GM18519 (cell line): Measurements from ENCODE around the gene RABEP1.

Source experiments
- ATAC-seq: cut with Tn5 transposase; IDR thresholded peaks from one replicate; pipeline ENCODE4 v1.9.1; 2021; ENCODE audit warnings: mild to moderate bottlenecking, moderate library complexity; ENCODE audit not compliant: unreplicated experiment, low FRiP score

The RABEP1 gene

DNA sequence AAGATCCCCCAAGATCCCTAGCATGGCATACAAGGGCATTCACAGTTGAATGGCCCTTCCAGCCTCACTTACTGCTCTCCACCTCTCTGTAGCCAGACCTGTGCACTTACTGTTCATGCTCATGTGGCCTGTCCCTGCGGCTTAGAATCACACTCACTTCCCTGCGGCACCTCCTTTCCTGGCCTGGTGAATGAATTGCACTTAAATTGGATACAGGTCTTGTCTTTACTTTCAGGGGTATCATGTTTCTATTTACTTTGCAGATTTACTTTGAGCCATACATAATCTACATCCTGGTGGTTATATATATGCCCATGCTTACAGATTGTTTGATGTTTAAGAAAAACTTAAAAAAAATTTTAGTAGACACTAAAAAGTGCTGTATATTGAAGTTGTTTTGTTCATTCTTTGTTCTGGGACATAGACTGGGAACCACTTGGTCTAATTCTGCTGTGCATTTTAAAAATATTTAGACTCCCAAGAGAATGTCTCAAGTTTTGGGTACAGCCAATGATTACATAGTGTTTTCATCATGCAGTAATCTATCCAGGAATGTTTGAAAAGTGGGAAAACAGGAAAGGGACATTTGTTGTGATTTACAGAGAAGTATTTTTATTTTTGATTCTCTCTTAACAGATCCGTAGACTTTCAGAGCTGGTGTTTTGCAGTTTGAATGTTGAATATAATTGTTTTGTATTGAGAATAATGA lies 73.5 kb downstream of the RABEP1 start:
- ATAC-seq, result no peak

DNA sequence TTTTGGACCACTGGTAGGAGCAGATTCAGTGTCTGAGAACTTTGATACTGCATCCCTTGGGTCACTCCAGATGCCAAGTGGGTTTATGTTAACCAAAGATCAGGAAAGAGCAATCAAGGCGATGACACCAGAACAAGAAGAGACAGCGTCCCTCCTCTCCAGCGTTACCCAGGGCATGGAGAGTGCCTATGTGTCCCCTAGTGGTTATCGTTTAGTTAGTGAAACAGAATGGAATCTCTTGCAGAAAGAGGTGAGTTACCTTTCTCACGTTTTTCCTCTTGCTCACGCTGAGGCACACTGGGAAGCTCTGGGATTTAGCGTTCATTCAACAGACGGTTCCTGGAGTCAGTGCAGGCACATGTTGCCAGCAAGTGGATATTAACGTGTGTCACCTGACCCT lies 79.3 kb downstream of the RABEP1 start:
- no peak for ATAC-seq

DNA sequence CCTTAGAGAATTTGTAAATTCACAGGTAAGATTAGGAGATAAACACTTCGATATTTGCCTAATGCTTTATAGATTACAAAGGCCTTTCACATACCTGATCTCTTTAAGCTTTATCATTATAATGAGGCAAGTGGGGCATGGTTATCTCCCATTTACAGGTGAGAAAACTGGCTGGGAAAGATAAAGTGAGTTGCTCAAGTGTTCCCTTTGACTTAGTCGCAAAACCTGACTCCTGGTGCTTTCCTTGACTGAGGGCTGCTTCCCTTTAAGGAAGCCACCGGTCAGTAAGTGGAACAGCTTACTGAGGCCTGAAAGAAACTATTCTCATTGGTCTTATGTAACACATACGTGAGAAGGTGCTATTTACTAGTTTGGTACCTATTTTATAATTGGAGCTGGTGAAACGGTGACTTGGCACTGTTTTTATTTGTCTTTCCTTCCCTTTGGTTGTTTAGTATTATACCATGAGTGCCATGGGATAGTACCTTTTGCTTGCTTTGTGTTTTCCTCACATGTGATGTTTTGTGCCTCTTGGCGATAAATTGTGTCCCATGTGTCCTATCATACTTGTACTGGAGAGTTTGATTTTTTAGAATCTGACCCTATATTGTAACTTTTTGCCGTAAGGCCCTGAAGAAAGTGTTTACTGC lies 80.2 kb downstream of the RABEP1 start:
- no peak for ATAC-seq

DNA sequence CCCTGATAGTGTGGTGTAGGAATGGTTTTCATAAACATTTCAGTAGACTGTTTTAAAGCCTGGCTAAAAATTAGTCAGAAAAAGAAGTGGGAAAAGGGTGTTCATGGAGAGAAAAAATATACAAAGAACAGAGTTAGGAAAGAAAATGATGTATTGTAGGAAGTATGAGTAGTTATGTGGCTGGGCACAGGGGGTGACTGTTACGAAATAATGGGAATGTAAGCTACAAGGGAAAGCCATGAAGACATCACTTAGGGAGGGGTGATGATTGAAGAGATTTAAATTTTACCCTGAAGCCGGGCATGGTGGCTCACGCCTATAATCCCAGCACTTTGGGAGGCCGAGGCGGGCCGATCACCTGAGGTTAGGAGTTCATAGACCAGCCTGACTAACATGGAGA lies 82.1 kb downstream of the RABEP1 start:
- ATAC-seq, result no peak

DNA sequence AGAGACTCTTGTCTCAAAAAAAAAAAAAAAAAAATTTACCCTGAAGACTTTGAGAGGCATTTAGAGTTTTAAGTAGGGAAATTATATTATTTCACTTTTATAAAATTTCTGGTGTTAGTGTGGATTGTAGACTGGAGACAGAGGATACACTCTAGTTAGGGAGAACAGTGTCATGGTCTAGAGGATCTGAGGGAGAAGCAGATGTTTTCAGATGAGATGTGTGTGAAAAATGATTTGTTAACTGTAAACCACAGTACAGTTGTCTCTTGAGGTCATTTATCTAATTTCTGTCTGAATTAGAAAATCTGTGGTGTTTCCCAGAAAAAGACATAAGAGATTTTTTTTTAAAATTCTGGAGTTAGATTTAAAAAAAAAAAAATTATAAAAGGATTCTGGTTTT lies 82.6 kb downstream of the RABEP1 start:
- no peak for ATAC-seq

DNA sequence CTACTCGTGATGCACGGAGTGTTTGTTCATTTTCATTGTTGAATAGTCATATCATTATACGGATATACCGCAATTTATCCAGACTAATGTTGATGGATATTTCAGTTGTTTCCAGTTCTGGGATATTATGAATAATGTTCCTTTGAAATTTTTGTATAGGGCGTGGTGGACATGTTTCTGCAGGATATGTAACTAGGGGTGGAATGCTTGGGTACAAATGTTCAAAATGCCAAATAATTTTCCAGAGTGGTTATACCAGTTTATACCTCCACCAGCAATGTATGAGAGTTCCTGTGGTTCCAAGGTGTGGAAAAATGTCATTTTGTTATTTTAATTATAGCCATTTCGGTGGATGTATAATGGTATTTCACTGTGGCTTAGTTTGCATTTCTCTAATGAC lies 83.7 kb downstream of the RABEP1 start:
- ATAC-seq, result no peak

DNA sequence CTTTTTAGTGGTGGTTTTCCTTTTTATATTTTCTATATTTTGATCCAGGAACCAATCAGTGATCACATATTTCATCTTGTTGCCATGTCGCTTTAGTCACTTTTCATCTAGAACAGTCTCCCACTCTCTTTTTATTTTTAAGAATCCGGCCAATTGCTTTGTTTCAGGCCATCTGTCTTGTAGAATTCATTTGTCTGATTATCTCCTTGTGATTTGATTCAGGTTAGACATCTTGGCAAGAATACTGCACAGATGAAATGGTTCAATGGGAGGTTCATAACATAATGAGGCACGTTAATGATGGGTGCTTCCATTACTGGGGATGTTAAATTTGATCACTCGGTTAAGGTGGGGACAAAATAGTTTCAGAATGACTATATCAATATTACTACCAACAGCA lies 88.3 kb downstream of the RABEP1 start:
- no peak for ATAC-seq

DNA sequence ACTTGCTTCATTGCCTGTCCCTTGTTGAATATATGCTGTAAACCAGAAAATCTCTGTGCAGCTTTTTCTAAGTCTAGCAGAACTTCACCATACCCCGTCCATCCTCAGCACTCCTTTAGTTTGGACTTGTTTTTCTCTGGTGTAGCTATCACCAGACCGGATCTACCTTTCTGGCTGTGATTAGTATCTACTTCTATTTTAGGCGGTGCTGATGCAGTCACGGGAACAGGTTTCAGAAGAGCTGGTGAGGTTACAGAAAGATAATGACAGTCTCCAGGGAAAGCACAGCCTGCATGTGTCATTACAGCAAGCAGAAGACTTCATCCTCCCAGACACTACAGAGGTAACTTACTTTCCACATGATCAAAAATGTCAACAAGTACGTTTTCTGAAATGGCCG lies 91.0 kb downstream of the RABEP1 start:
- ATAC-seq, result no peak

DNA sequence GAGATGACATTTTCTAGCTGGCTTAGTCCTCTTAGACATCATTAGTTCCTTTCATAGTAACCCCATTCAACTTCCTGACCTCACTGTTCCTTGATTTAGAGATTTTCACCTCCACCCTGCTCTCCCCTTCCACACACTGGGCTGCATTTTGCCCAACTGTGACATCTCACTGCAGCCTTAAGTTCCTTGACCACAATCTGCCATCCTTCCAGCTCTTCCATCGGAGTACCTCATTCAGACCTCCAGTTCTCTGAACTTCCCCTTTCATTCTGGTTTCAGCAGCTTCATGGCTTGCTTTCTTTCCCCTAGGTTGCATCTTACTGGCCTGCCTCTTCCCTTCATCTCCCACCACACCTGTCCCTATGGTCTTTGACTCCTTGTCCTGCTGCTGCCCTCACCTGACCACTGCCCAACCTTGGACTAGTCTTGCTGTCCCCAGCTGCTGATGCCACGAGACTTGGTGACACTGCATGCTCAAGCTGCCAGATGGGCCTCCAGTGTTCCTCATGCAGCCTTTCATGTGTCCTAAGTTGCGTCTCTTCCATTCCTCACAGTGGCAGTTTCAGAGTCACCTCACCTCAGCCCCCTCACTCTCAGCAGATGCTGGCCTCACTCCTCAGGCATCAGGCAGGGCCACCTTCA lies 96.6 kb downstream of the RABEP1 start:
- no peak for ATAC-seq

DNA sequence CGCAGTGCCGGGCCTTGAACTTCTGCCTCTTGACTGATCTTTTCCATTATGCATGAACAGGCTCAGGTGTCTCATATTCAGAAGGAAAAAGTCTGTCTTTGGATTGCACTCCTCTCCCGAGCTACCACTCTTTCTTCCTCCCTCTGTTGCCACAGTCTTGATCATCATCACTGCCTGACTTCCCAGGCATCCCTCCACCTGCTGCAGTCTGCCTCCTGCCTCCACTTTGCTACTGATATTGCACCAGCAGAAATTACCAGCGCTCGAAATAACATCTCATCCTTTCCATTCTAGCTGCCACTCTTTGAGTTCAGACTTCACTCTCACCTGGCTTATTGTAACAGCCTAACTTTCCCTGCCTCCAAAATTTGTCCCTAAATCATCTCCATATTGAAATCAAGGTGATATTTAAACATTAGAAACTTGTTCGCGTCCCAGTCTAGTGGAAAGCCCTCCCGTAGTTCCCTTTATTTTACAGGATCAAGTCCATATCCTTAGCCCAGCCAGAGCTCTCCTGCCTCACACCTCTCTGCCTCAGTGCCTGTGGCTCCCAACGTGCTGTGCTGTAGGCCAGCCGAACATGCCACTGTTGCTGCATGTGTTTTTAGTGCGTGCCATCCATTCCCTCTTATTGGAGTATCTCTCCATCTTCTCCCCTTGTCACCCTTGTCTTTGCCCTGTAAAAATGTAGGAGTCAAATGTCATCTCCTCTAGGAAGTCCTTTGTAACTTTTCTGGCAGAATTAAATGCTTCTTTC lies 97.4 kb downstream of the RABEP1 start:
- no peak for ATAC-seq

DNA sequence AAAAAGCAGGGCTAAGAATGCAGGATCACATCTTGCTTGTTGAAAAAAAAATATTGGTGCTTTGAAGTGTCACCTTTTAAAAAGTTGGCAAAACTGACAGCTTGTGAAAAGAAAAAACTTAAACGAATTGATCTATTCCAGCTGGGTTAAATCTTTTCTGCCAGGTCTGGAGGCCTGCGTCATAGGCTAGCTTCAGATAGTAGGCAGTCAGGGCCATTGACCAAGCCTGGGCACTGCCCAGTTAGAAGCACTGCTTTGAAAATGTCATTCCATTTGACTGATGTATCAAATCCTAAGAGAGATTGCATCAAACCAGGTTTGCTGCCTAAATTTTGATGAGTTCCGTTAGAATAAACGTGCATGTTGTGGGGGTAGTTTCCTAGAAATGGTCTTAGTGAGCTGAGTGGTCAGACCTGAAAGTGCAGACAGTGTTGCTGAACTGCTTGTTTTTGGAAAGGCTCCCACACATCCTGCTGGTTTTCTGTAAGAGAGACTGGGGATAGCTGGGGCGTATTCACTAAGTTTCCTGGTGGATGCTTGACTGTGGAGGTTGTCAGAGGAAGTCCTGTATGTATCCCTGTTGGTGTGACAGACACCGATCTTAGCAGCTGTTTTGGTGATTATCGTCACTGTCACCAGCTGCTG lies 98.5 kb downstream of the RABEP1 start:
- ATAC-seq, result no peak

DNA sequence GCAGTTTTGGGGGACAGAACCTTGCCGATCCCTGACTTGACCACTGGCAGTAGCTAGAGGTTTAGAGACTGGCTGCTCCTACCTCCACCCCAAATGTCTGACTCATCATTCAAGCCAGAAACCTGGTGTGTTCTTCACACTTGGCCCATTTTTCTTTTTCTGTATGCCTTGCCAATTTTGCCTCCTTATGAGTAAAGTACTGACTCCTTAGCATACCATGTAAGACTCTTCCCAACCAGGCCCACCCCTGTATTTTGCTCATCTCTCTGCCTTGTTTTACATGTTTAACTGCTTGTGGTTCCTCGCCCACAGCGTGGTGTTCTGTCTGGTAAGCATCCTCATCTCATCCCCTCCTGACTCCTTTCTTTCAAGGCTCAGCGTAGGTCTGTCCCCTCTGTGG lies 99.5 kb downstream of the RABEP1 start:
- ATAC-seq, result no peak

DNA sequence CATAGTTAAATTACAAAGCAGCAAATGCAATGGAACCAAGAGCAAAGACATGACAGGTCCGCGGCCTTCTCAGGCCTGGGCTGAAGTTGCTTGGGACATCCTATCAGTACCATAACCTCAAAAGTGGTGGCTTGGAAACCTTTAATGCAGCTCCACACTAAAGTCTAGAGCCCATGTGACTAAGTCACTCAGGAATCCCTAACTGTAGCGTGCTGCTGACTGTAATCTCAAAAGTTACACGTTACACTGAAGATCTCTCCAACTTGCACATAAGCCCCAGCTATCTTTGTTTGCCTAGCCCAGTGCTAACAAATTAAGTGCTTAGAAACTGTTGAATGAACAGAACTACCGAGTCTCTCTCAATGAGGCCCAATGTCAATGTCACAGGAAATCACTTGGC lies 109.6 kb downstream of the RABEP1 start:
- no peak for ATAC-seq

DNA sequence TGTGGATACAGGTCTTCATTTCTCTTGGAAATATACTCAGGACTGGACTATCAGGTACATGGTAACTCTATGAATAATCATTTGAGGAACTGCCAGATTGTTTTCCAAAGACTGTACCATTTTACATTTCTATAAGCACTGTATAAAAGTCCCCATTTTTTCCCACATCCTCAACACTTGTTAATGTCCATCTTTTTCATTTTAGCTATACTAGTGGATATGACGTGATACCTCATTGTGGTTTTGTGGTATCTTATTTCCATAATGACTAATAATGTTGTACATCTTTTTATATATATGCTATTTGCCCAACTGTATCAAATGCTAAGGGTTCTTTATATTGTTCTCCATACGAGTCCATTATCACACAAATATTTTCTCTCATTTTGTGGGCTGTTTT lies 114.5 kb downstream of the RABEP1 start:
- no peak for ATAC-seq

DNA sequence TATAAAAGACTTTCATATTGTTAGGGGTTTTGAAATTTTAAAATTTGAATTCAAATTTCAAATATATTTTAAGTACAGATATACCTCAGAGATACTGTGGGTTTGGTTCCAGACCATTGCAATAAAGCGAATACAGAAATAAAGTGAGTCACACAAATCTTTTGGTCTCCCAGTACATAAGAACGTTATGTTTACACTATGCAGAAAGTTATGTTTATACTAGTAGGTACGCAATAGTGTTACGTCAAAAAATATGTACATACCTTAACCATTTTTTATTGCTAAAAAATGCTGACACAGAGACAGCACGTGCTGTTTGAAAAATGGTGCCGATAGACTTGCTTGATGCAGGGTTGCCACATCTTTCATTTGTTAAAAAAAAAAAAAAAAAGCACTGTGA lies 117.7 kb downstream of the RABEP1 start:
- no peak for ATAC-seq

DNA sequence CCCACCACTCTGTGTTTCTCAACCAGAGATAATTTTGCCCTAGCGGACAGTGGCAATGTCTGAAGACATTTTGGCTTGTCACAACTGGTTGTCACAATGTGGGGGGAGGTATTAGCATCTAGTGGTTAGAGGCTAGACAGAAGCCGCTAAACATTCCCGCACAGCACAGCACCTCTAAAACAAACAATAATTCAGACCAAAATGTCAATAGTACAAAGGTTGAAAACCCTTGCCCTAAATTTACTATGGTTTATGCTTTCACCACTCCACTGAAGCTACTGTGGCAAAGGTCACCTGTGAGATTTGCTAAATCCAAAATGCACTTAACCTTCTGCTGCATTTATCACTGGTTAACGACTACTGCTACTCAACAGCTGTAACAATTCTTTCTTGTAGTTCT lies 123.3 kb downstream of the RABEP1 start:
- ATAC-seq, result no peak

DNA sequence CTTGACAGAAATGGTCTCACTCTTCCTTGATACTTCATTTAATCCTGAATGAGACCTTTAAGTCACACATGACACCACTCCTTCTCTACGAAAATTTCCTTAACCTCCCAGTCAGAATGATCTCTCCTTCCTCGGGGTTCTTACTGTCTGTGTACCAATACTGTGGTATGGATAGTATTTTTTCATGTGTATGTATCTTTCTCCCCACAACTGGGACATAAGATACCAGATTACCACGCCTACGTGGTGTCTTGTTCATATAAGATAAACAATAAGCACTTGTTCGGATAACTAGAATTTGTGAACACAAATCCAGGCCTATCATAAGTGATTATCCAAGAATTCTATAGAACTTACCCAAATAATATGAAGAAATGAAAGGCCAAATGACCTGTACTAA lies 126.1 kb downstream of the RABEP1 start:
- no peak for ATAC-seq

DNA sequence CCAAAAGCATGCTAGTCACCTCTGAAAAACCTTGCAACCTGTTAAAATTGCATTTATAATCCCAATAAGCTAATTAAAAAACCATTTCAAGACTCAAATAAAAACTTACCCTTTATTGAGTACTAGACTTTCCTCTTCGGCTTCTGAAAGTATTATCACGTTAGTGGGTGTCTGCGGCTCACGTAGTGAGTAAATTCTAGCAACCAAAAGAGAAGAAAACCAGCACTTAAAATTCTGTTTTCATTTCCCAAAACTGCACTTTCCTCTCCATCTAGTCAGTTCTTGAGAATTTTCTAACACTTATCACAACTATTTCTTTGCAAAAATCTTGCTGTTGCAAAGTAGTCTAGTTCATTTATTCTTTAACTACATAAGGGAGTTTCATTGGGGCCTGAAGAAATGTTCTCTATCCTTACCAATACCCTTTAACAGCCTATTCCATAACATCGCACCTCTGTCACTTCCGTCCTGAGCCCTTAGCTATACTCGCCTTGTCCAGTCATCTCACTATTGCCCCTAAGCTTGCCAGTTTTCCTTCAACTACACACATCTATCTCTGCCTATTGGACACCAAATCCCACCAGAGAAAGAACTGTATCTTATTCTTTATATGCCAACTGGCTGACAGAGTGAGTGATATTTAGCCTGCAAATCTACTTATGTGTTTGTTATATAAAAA lies 128.6 kb downstream of the RABEP1 start:
- ATAC-seq, result no peak

DNA sequence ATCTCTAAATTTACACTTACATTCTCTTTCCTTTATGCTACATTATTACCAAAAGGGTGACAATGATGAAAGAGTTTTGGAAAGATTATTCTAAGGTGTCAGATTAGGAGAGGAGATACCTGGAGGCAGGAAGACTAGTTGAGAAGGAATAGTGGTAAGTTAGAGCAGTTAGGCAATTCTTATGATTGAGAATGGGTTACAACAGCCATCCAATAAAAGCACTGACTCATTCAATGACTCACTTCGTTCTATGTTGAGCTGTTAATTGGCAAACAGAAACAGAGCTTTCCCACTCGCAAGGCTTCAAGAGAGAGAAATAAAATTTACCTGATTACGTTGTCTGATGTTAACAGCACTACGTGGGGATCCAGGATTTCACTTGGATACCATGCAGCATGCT lies 131.6 kb downstream of the RABEP1 start:
- ATAC-seq, result no peak

DNA sequence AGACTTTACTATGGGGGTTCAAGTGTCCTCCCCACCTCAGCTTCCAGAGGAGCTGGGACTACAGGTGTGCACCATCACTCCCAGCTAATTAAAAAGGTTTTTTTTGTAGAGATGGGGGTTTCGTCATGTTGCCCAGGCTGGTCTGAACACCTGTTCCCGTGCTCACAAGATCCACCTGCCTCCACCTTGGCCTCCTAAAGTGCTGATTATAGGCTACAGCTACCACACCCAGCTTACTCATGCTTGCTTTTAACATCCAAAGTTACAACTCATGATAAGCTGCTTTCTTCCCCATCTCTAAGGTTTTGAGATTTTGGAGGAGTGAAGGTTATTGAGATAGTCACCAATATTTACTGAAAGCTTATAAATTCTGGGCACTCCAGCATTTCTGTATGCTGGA lies 134.8 kb downstream of the RABEP1 start:
- no peak for ATAC-seq
